Fibroblast of lung (primary cell): ENCODE measurements around the gene MED31. TPM values are rescaled to one million over a fixed set of nuclear protein-coding genes. Genes with fewer than 3 reads are reported as not detected.

Source experiments
- DNase-seq, 2 donors: peaks; one replicate each; pipeline versions ENCODE4 v3.0.0 to v3.0.0-alpha.2; 2010; ENCODE audit warnings: low read depth in 2 of 2
- H2AFZ ChIP-seq: 2 replicates; pipeline ENCODE4 v1.5.1; 2012; ENCODE audit warnings: low read length, control low read depth, inconsistent platforms
- H3K27ac ChIP-seq: 2 replicates; pipeline ENCODE4 v1.5.1; 2011; ENCODE audit warnings: low read length, control low read depth; ENCODE audit not compliant: insufficient read depth
- H3K27me3 ChIP-seq: 2 replicates; pipeline ENCODE4 v1.5.1; 2011; ENCODE audit warnings: mild to moderate bottlenecking, low read length; ENCODE audit not compliant: control insufficient read depth, insufficient read depth
- H3K36me3 ChIP-seq: 2 replicates; pipeline ENCODE4 v1.5.1; 2011; ENCODE audit warnings: low read length; ENCODE audit not compliant: control insufficient read depth, insufficient read depth
- H3K4me1 ChIP-seq: 2 replicates; pipeline ENCODE4 v1.5.1; 2011; ENCODE audit warnings: low read length; ENCODE audit not compliant: control insufficient read depth, insufficient read depth; ENCODE audit errors: extremely low read depth
- H3K4me2 ChIP-seq: 2 replicates; pipeline ENCODE4 v1.5.1; 2011; ENCODE audit warnings: low read length, control low read depth; ENCODE audit not compliant: insufficient read depth; ENCODE audit errors: extremely low read depth
- H3K4me3 ChIP-seq, 4 experiments: fragments of 200-600 bp in 1 of 4; sonication (generic) in 1 of 4; replicated peaks in 1 of 4; 2 replicates each; pipeline ENCODE4 v1.5.1; 2011 to 2016; ENCODE audit warnings: low read length in 4 of 4, low read depth in 3 of 4, mild to moderate bottlenecking in 3 of 4, control low read depth in 2 of 4, inconsistent platforms in 1 of 4, mixed read lengths in 1 of 4; ENCODE audit not compliant: insufficient read depth in 1 of 4; ENCODE audit errors: control extremely low read depth in 1 of 4
- H3K79me2 ChIP-seq: 2 replicates; pipeline ENCODE4 v1.5.1; 2012; ENCODE audit warnings: mild to moderate bottlenecking, low read length, inconsistent platforms; ENCODE audit not compliant: control insufficient read depth, insufficient read depth
- H3K9ac ChIP-seq: 2 replicates; pipeline ENCODE4 v1.5.1; 2011; ENCODE audit warnings: mild to moderate bottlenecking, low read length, control low read depth; ENCODE audit not compliant: insufficient read depth
- H3K9me3 ChIP-seq: 2 replicates; pipeline ENCODE4 v1.5.1; 2012; ENCODE audit warnings: low read depth, low read length; ENCODE audit not compliant: control insufficient read depth, insufficient read depth
- H4K20me1 ChIP-seq: 2 replicates; pipeline ENCODE4 v1.5.1; 2011; ENCODE audit warnings: low read length; ENCODE audit not compliant: control insufficient read depth, insufficient read depth; ENCODE audit errors: extremely low read depth
- CTCF ChIP-seq, 2 donors: IDR thresholded peaks in 1 of 2; conservative IDR thresholded peaks in 1 of 2; 1 replicate in 1 of 2; 2 replicates in 1 of 2; pipeline ENCODE4 v1.5.1; 2011 to 2012; ENCODE audit warnings: low read length in 2 of 2, control low read depth in 1 of 2, inconsistent platforms in 1 of 2, low read depth in 1 of 2, mild to moderate bottlenecking in 1 of 2
- EZH2 ChIP-seq: IDR thresholded peaks from 2 replicates; pipeline ENCODE4 v1.5.1; 2012; ENCODE audit warnings: low read length, control low read depth, mild to moderate bottlenecking; ENCODE audit errors: missing control alignments
- polyA minus RNA-seq: library from RNA; depleted of rRNA, polyadenylated mRNA; stranded (reverse); fragments of >200 nt; gene quantifications from 2 replicates; pipeline ENCODE4 v1.2.3, GENCODE V29; 2011; ENCODE audit warnings: low replicate concordance
- polyA plus RNA-seq, 2 donors: library from polyadenylated mRNA; depleted of rRNA in 1 of 2; stranded (reverse) in 1 of 2; unstranded in 1 of 2; fragments of >200 nt; gene quantifications; 2 replicates each; pipeline ENCODE4 v1.2.1, GENCODE V29; 2011 to 2012; ENCODE audit warnings: missing spikeins in 1 of 2
- total RNA-seq: library from RNA; depleted of rRNA; stranded (reverse); fragments of >200 nt; gene quantifications from 2 replicates; pipeline ENCODE4 v1.2.1, GENCODE V29; 2014

Gene MED31
- 6.4 and 10.6 TPM in 2 replicates for total RNA-seq
- polyA plus RNA-seq, result 14.7 and 17.0 TPM in 2 replicates
- polyA plus RNA-seq (2012), result 18.7 and 21.5 TPM in 2 replicates
- 0.94 and 3.1 TPM in 2 replicates for polyA minus RNA-seq

DNA sequence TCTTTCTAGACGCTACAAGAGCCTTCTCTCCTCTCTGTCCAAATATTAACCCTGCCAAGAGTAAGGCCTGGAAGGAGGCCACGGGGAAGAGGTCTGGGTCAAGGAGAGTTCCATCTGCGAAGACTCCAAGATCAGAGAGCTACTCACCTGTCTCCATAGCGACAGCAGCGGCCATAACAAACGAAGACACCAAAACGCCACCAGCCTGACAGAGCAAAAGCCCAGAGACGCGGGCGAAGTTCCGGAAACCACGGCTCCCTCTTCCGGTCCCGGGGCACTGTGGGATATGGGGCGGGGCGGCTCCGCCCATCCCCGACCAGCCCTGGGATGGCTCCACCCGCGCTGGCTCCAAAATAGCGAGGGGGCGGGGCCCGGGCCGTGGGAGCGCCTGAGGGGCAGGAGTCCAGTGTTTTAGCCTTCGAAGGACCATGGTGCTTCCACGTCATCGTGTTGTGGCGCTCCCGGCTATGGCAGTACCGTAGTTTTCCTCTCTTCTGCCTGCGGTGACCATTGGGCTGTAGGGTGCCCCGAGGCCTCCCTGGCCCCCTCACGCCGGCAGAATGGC lies at the start of gene MED31, which contains the start of gene C17orf100:
MED31 (minus strand) TSS at position 252 of the 565 bp plus-strand sequence; CDS start at position 175, 77 bp downstream.
C17orf100 (plus strand) TSS at position 409 of the 565 bp plus-strand sequence; CDS start at position 561, 152 bp downstream.
- Histone ChIP-seq H3K9ac (peak within 1 kb of the TSS; percentile 76), H3K9me3 (no peaks in the 10 kb centered on the region), H3K4me3 (peak within 1 kb of the TSS; percentile 50 to 76 (median 70)), H4K20me1 (no peaks in the 10 kb centered on the region), H3K27me3 (peaks cover 11% of the 10 kb centered on the region), H3K4me1 (peaks cover 4% of the 10 kb centered on the region), H3K79me2 (peaks cover 26% of the 10 kb centered on the region), H3K36me3 (no peaks in the 10 kb centered on the region), H3K27ac (peak within 1 kb of the TSS; percentile 87), H3K4me2 (peak within 1 kb of the TSS; percentile 87), H2AFZ (peak within 1 kb of the TSS; percentile 93)
- TF ChIP-seq EZH2 (no peak), CTCF (conservative IDR thresholded peaks at IDR 0.05 in 1 of 2, IDR thresholded peaks at IDR 0.05 in 1 of 2; ENCODE audit: low read depth in 1 of 2, low read length in 2 of 2) (no peak)
- DNase-seq, result peak; percentile 85 to 87

DNA sequence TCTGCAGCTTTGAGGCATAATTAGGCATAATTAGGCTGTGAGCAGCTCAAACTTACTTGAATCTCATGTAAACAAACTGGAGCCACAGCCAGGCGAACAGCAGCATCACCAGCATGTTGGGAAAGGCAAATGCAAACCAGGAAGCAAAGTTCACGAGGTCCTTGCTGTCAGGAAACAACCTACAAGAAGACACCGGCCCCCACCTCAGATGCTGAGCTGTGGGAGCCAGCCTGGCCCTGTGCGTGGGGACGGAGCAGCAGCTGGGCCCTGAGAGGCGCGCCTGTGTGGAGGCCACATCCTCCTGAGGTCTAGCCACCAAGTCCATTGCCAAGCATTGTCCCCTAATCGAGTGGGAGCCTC lies 49.5 kb upstream of the MED31 start:
- no peaks in the 10 kb centered on the region for H3K27me3 ChIP-seq
- H3K27ac ChIP-seq, result no peak overlapping the region
- no peak for DNase-seq
- no peaks in the 10 kb centered on the region for H3K36me3 ChIP-seq
- no peak for TF ChIP-seq EZH2
- no peak for TF ChIP-seq CTCF (conservative IDR thresholded peaks at IDR 0.05 in 1 of 2, IDR thresholded peaks at IDR 0.05 in 1 of 2; ENCODE audit: low read depth in 1 of 2, low read length in 2 of 2)
- H3K79me2 ChIP-seq, result no peaks in the 10 kb centered on the region
- no peaks in the 10 kb centered on the region for H3K4me1 ChIP-seq
- no peak overlapping the region for H2AFZ ChIP-seq
- no peaks in the 10 kb centered on the region for H4K20me1 ChIP-seq
- no peaks in the 10 kb centered on the region for H3K9me3 ChIP-seq
- no peak overlapping the region for H3K4me2 ChIP-seq
- no peak overlapping the region for H3K4me3 ChIP-seq
- H3K9ac ChIP-seq, result no peak overlapping the region

DNA sequence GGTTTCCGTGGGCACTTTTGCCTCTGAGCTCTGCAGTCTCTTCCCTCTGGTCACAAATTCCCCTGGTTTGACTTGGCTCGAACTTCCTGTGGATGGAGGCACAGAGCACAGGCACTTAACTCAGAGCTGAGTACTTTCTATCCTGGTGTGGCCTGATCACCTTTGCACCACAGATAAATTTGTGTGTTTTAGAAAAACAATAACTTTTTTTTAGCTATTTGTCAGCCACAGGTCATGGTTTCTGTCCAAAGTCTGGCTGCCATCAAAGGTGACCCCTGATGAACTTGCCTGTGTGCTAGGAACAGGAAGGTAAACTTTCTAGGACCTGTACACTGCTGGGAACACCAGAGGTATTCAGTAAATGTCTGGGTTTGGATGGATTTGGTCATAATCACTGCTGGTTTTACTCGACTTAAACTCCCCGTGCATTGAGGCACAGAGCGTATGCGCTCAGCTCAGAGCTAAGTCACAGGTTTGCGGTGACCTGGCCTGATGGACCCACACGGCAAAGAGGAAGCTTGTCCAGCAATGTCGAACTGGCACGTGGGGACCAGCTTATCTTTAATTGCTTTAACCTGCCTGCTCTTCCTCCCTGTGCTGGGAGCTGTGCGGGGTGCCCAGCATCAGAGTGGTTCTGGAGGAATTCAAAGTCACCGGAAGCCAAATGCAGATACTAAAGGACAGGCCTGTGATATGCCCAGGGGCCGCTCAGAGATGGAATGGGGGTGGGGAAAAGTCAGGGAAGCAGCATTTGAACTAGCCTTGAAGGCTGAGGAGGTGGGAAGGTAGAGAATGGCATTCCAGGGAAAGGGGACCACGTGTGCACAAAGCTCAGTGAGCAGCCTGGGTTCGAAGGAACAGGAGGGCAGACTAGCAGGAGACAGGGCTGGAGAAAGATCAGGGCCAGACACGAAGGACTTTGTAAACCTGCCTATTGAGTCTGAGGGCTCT lies 48.9 kb upstream of the MED31 start:
- TF ChIP-seq CTCF (conservative IDR thresholded peaks at IDR 0.05 in 1 of 2, IDR thresholded peaks at IDR 0.05 in 1 of 2; ENCODE audit: low read depth in 1 of 2, low read length in 2 of 2) (no peak), EZH2 (no peak)
- no peak for DNase-seq
- Histone ChIP-seq H3K36me3 (no peaks in the 10 kb centered on the region), H3K27me3 (no peaks in the 10 kb centered on the region), H3K4me2 (no peak overlapping the region), H3K9me3 (no peaks in the 10 kb centered on the region), H4K20me1 (no peaks in the 10 kb centered on the region), H3K27ac (no peak overlapping the region), H3K9ac (no peak overlapping the region), H3K79me2 (no peaks in the 10 kb centered on the region), H3K4me1 (no peaks in the 10 kb centered on the region), H3K4me3 (no peak overlapping the region), H2AFZ (no peak overlapping the region)
